OCI-LY1 (cell line): ENCODE data around the gene PLAGL2.

Experiments
- CTCF ChIP-seq: fragments of 200-600 bp; sonication (generic), shearing (Covaris generic); IDR thresholded peaks from 2 replicates; pipeline ENCODE4 v1.5.1; 2017; ENCODE audit warnings: mild to moderate bottlenecking, antibody characterized with exemption, low read length, moderate library complexity, mixed read lengths
- EZH2 ChIP-seq: fragments of 200-600 bp; sonication (generic), shearing (Covaris generic); IDR thresholded peaks from 2 replicates; pipeline ENCODE4 v1.8.0; 2017; ENCODE audit warnings: borderline replicate concordance, mixed run types, mild to moderate bottlenecking, antibody characterized with exemption, low read length, moderate library complexity, mixed read lengths

GRCh38 chr20:32144898-32145662, 62.5 kb downstream of the PLAGL2 start:
- TF ChIP-seq CTCF (no peak), EZH2 (no peak)
